22Rv1 (cell line): Measurements from ENCODE around the gene ENGASE.

Experiments
- H3K27ac ChIP-seq: fragments of 450-650 bp; 2 replicates; pipeline ENCODE4 v1.5.1; 2017
- ZFX ChIP-seq: fragments of 450-650 bp; IDR thresholded peaks from 2 replicates; pipeline ENCODE4 v1.6.1; 2017; ENCODE audit warnings: antibody characterized with exemption, borderline replicate concordance
- TF ChIP-seq, protein P1 (sequence below): fragments of 450-650 bp; IDR thresholded peaks from 2 replicates; pipeline ENCODE4 v1.5.1; 2017; ENCODE audit warnings: mild to moderate bottlenecking

Gene ENGASE

GRCh38 chr17:79097226-79098055 lies 22.8 kb downstream of the ENGASE start:
- TF ChIP-seq, protein P1, sequence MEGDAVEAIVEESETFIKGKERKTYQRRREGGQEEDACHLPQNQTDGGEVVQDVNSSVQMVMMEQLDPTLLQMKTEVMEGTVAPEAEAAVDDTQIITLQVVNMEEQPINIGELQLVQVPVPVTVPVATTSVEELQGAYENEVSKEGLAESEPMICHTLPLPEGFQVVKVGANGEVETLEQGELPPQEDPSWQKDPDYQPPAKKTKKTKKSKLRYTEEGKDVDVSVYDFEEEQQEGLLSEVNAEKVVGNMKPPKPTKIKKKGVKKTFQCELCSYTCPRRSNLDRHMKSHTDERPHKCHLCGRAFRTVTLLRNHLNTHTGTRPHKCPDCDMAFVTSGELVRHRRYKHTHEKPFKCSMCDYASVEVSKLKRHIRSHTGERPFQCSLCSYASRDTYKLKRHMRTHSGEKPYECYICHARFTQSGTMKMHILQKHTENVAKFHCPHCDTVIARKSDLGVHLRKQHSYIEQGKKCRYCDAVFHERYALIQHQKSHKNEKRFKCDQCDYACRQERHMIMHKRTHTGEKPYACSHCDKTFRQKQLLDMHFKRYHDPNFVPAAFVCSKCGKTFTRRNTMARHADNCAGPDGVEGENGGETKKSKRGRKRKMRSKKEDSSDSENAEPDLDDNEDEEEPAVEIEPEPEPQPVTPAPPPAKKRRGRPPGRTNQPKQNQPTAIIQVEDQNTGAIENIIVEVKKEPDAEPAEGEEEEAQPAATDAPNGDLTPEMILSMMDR, result no peak
- no peak for TF ChIP-seq ZFX
- H3K27ac ChIP-seq, result no peak overlapping the region

DNA sequence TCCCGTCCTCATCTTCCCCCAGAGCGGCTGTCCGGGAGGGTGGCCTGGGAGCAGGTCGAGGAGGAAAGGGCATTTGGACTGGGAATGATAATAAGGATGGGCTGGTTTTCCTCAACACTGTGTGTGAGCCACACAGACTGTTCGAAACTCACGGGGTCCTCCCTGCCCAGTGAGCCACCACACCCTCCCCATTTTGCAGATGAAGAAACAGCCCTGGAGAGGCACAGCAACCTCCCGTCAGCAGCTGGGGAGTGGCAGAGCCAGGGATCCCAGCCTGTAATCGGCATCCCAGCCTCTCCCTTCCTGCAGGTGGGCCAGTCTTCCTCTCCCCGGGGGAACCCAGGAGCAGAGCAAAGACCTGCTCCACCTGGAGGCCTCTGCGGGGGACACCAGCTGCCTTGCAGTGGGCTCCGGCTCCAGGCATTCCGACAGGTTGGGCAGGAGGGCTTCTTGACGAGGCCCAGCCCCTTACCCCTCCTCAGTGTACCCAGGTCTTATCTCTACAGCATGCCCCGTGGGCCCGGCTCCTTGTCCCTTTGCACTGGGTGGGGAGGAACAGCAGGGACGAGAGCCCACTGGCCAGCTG lies 23.8 kb downstream of the ENGASE start:
- TF ChIP-seq, protein P1, result no peak
- TF ChIP-seq ZFX, result no peak

DNA sequence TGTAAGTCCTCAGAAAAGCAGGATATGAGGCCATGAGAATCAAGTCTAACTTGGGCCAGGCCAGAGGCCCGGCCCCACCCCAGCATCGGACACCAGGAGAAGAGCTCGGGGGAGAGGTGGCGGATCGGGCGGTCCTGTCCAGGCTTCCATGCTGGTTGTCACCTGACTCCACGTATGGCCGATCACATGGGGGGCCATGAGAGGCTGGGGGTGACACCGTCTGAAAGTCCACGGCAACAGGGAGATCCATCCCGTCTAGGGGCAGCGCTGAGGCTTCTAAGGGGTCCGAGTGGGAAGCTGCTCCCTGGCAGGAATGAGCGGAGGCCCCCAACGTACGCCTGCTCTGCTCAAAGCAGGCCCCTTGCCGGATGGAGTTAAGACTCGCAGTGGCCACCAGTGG lies 25.8 kb downstream of the ENGASE start:
- no peak overlapping the region for H3K27ac ChIP-seq
- TF ChIP-seq ZFX, result no peak
- TF ChIP-seq, protein P1, result no peak

More for the DNA sequence above, 23.8 kb downstream of the ENGASE start:
- H3K27ac ChIP-seq, result no peak overlapping the region

GRCh38 chr17:79101111-79101673 lies 26.6 kb downstream of the ENGASE start:
- no peak for TF ChIP-seq ZFX
- TF ChIP-seq, protein P1, result no peak
- no peak overlapping the region for H3K27ac ChIP-seq

GRCh38 chr17:79102214-79102613 lies 27.6 kb downstream of the ENGASE start:
- TF ChIP-seq, protein P1, result no peak
- no peak for TF ChIP-seq ZFX
- no peak overlapping the region for H3K27ac ChIP-seq

- TF ChIP-seq, protein P1, result no peak
- no peak for TF ChIP-seq ZFX
- H3K27ac ChIP-seq, result no peak overlapping the region
Observed at GRCh38 chr17:79104898-79105600, 30.4 kb downstream of the ENGASE start.
